ENCODE results near the gene GCH1. TPM values are rescaled to one million over a fixed set of nuclear protein-coding genes. Genes with fewer than 3 reads are reported as not detected.

Gene GCH1
- total RNA-seq, 1 experiment from 2014 or later = 7.1 TPM

DNA sequence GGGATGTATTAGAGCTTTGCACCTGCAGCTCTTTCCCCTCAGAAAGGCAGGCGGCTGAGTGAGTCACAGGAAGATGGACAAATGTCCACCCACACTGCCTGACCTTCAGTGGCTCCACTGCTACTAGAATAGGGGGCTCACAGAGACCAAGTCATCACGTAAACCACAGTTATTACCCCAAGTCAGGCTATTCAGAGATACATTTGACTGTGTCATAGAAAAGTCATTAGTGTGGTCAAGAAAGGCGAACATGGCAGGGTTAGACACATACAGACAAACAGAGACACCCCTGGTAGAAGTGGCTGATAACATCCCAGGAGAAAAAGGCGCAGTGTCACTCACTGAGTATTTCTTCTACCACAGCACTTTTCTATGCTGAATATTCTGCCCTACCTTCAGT, 36.0 kb downstream of the GCH1 start:
- TF ChIP-seq, protein P1, sequence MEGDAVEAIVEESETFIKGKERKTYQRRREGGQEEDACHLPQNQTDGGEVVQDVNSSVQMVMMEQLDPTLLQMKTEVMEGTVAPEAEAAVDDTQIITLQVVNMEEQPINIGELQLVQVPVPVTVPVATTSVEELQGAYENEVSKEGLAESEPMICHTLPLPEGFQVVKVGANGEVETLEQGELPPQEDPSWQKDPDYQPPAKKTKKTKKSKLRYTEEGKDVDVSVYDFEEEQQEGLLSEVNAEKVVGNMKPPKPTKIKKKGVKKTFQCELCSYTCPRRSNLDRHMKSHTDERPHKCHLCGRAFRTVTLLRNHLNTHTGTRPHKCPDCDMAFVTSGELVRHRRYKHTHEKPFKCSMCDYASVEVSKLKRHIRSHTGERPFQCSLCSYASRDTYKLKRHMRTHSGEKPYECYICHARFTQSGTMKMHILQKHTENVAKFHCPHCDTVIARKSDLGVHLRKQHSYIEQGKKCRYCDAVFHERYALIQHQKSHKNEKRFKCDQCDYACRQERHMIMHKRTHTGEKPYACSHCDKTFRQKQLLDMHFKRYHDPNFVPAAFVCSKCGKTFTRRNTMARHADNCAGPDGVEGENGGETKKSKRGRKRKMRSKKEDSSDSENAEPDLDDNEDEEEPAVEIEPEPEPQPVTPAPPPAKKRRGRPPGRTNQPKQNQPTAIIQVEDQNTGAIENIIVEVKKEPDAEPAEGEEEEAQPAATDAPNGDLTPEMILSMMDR (IDR thresholded peaks at IDR 0.05; ENCODE audit: unreplicated experiment) = no peak
- Mint-ChIP-seq H3K27ac (ENCODE audit: low read depth, unreplicated experiment) (no peak overlapping the region), H3K36me3 (ENCODE audit: insufficient read depth, unreplicated experiment) (no peaks in the 10 kb centered on the region), H3K4me3 (ENCODE audit: unreplicated experiment) (no peak overlapping the region), H3K4me1 (ENCODE audit: insufficient read depth, unreplicated experiment) (peaks cover 9% of the 10 kb centered on the region), H3K9me3 (ENCODE audit: unreplicated experiment) (no peaks in the 10 kb centered on the region), H3K27me3 (ENCODE audit: insufficient read depth, unreplicated experiment) (no peaks in the 10 kb centered on the region)
- BruUV-seq (replicated peaks) = no TSS peak
- POLR2A ChIA-PET = interaction anchor here (0.6 to 1.8 kb wide), 3 partner anchors 14 to 201 kb away, joined by 3 to 7 read pairs (median 6); partner anchors contain the start of gene GCH1
- CTCF ChIA-PET = interaction anchor here (0.6 to 1.2 kb wide), 4 partner anchors 24 to 339 kb away, joined by 3 to 5 read pairs (median 4); no protein-coding TSS in a partner anchor
- DNase-seq (ENCODE audit: unreplicated experiment) = no peak
- intact Hi-C loops (cut with micrococcal nuclease) = no loop called here

DNA sequence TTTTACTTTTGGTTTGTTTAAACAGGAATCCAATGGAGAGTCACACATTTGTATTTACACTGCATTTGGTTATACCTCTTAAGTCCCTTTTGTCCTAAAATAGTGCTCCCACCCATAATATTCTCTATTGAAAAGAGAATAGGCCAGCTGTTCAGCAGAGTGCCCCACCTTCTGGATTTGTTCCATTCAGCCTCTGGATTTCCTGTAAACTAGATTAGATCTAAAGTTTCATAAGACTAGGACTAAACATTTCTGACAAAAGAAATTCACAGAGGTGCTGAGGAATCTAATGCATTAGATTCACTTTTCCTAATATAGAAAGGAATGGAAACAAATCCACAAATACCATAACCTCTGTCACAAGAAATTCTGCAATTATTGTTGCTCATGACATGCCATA, 38.1 kb downstream of the GCH1 start:
- TF ChIP-seq, protein P1 (IDR thresholded peaks at IDR 0.05; ENCODE audit: unreplicated experiment) = no peak
- H3K9me3 Mint-ChIP-seq (ENCODE audit: unreplicated experiment) = no peaks in the 10 kb centered on the region
- BruUV-seq (replicated peaks) = no TSS peak
- H3K4me3 Mint-ChIP-seq (ENCODE audit: unreplicated experiment) = no peak overlapping the region
- intact Hi-C loops (cut with micrococcal nuclease) = no loop called here
- CTCF ChIA-PET = no interaction called here
- POLR2A ChIA-PET = no interaction called here
- no peaks in the 10 kb centered on the region for H3K36me3 Mint-ChIP-seq (ENCODE audit: insufficient read depth, unreplicated experiment)
- H3K27ac Mint-ChIP-seq (ENCODE audit: low read depth, unreplicated experiment) = no peak overlapping the region
- peaks cover 9% of the 10 kb centered on the region for H3K4me1 Mint-ChIP-seq (ENCODE audit: insufficient read depth, unreplicated experiment)
- no peaks in the 10 kb centered on the region for H3K27me3 Mint-ChIP-seq (ENCODE audit: insufficient read depth, unreplicated experiment)
- no peak for DNase-seq (ENCODE audit: unreplicated experiment)

DNA sequence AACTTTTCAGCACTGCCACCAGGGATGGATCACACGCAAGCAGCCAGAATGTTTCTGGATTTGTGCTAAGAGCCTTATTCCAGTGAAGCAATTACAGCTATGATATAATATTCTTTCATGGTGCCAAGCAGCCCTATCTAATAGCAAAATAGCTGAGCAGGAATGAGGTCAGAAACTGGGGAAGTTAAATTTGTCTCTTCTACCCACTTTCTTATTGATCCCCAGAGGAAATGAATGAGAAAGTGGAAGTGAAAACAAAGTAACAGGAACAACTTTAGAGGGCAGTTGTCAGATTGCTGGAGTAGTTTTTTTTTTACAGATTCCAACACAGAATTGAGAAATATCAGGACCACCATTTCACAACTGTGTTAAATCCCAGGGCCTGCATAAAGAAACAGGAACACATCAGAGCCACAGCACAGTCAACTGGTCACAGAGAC, 44.8 kb downstream of the GCH1 start:
- POLR2A ChIA-PET = no interaction called here
- H3K9me3 Mint-ChIP-seq (ENCODE audit: unreplicated experiment) = no peaks in the 10 kb centered on the region
- TF ChIP-seq, protein P1 (IDR thresholded peaks at IDR 0.05; ENCODE audit: unreplicated experiment) = no peak
- no TSS peak for BruUV-seq (replicated peaks)
- H3K4me3 Mint-ChIP-seq (ENCODE audit: unreplicated experiment) = no peak overlapping the region
- intact Hi-C loops (cut with micrococcal nuclease) = no loop called here
- CTCF ChIA-PET = interaction anchor here (0.8 kb wide), 1 partner anchor 36 kb away, joined by 5 read pairs; no protein-coding TSS in a partner anchor
- no peaks in the 10 kb centered on the region for H3K27me3 Mint-ChIP-seq (ENCODE audit: insufficient read depth, unreplicated experiment)
- H3K27ac Mint-ChIP-seq (ENCODE audit: low read depth, unreplicated experiment) = no peak overlapping the region
- DNase-seq (ENCODE audit: unreplicated experiment) = no peak
- H3K4me1 Mint-ChIP-seq (ENCODE audit: insufficient read depth, unreplicated experiment) = no peaks in the 10 kb centered on the region
- no peaks in the 10 kb centered on the region for H3K36me3 Mint-ChIP-seq (ENCODE audit: insufficient read depth, unreplicated experiment)

DNA sequence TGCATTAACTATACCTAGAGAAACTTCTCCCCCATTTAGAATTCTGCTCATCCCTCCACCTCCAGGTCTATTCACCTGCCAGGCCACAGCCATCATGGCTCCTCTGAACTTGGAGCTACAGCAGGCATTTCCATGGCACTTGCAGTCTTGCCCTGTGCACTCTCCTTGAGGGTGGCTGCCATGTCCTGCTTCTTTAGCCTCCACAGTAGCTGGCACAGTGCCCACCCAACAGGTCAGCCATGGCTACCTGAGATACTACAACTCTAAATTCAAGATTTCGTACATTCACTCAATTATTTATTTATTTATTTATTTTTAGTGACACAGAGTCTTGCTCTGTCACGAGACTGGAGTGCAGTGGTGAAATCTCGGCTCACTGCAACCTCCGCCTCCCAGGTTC, 46.5 kb downstream of the GCH1 start:
- ChIA-PET CTCF (interaction anchor here (0.6 kb wide), 1 partner anchor 1982 kb away, joined by 3 read pairs; no protein-coding TSS in a partner anchor), POLR2A (no interaction called here)
- BruUV-seq (replicated peaks) = no TSS peak
- no peak for DNase-seq (ENCODE audit: unreplicated experiment)
- H3K27me3 Mint-ChIP-seq (ENCODE audit: insufficient read depth, unreplicated experiment) = no peaks in the 10 kb centered on the region
- no peak overlapping the region for H3K27ac Mint-ChIP-seq (ENCODE audit: low read depth, unreplicated experiment)
- H3K4me3 Mint-ChIP-seq (ENCODE audit: unreplicated experiment) = no peak overlapping the region
- H3K4me1 Mint-ChIP-seq (ENCODE audit: insufficient read depth, unreplicated experiment) = no peaks in the 10 kb centered on the region
- intact Hi-C loops (cut with micrococcal nuclease) = no loop called here
- H3K36me3 Mint-ChIP-seq (ENCODE audit: insufficient read depth, unreplicated experiment) = no peaks in the 10 kb centered on the region
- TF ChIP-seq, protein P1 (IDR thresholded peaks at IDR 0.05; ENCODE audit: unreplicated experiment) = no peak
- no peaks in the 10 kb centered on the region for H3K9me3 Mint-ChIP-seq (ENCODE audit: unreplicated experiment)

All from MCF 10A (cell line).